Liver (tissue), 9 donors: ENCODE results near the gene KLF15. TPM values are rescaled to one million over a fixed set of nuclear protein-coding genes. Genes with fewer than 3 reads are reported as not detected.

Experiments
- DNase-seq: peaks from one replicate; pipeline ENCODE4 v3.0.0-alpha.2; 2017; ENCODE audit warnings: low spot score
- H3K27ac ChIP-seq, 2 donors: one replicate each; pipeline ENCODE4 v1.7.0; 2013; ENCODE audit warnings: inconsistent platforms in 2 of 2, low read length in 2 of 2, control low read depth in 1 of 2, low read depth in 1 of 2, mild to moderate bottlenecking in 1 of 2
- H3K27me3 ChIP-seq, 4 donors: one replicate each; pipeline versions ENCODE4 v1.6.1 to v1.7.0; 2013; ENCODE audit warnings: low read length in 3 of 4, inconsistent platforms in 1 of 4, mild to moderate bottlenecking in 1 of 4, moderate library complexity in 1 of 4; ENCODE audit not compliant: control insufficient read depth in 4 of 4, insufficient read depth in 4 of 4
- H3K36me3 ChIP-seq, 4 donors: one replicate each; pipeline versions ENCODE4 v1.6.1 to v1.7.0; 2013; ENCODE audit warnings: low read length in 3 of 4, mild to moderate bottlenecking in 3 of 4, low read depth in 1 of 4, moderate library complexity in 1 of 4; ENCODE audit not compliant: control insufficient read depth in 4 of 4, insufficient read depth in 3 of 4
- H3K4me1 ChIP-seq, 4 donors: one replicate each; pipeline versions ENCODE4 v1.6.1 to v1.7.0; 2013; ENCODE audit warnings: low read length in 3 of 4, mild to moderate bottlenecking in 3 of 4, moderate library complexity in 1 of 4; ENCODE audit not compliant: control insufficient read depth in 4 of 4, insufficient read depth in 4 of 4
- H3K4me3 ChIP-seq, 3 donors: one replicate each; pipeline versions ENCODE4 v1.6.1 to v1.7.0; 2013; ENCODE audit warnings: low read length in 3 of 3, control low read depth in 1 of 3, low read depth in 1 of 3, mild to moderate bottlenecking in 1 of 3
- H3K9ac ChIP-seq, 2 donors: one replicate each; pipeline ENCODE4 v1.7.0; 2013; ENCODE audit warnings: low read length in 2 of 2, mild to moderate bottlenecking in 2 of 2, moderate library complexity in 2 of 2, control low read depth in 1 of 2, low read depth in 1 of 2
- H3K9me3 ChIP-seq, 4 donors: one replicate each; pipeline versions ENCODE4 v1.6.1 to v1.7.0; 2013; ENCODE audit warnings: low read length in 3 of 4; ENCODE audit not compliant: control insufficient read depth in 4 of 4
- ATF3 ChIP-seq: IDR thresholded peaks from 2 replicates; pipeline ENCODE4 v1.6.1; 2016; ENCODE audit warnings: antibody characterized with exemption
- CTCF ChIP-seq: fragments of 150-350 bp; IDR thresholded peaks from 2 replicates; pipeline ENCODE4 v1.5.1; 2017; ENCODE audit warnings: improper control_type of control experiment, low read depth, low read length; ENCODE audit not compliant: missing input control
- EGR1 ChIP-seq, 2 donors: IDR thresholded peaks; 2 replicates each; pipeline ENCODE4 v1.6.1; 2016 to 2018; ENCODE audit warnings: antibody characterized with exemption in 2 of 2, low read depth in 2 of 2
- FOXA1 ChIP-seq: IDR thresholded peaks from 2 replicates; pipeline ENCODE4 v1.6.1; 2016; ENCODE audit warnings: antibody characterized with exemption
- FOXA2 ChIP-seq: IDR thresholded peaks from 2 replicates; pipeline ENCODE4 v1.6.1; 2016; ENCODE audit warnings: antibody characterized with exemption
- GABPA ChIP-seq, 2 donors: IDR thresholded peaks in 1 of 2; conservative IDR thresholded peaks in 1 of 2; 2 replicates each; pipeline ENCODE4 v1.6.1; 2016; ENCODE audit warnings: antibody characterized with exemption in 2 of 2, mild to moderate bottlenecking in 1 of 2, moderate library complexity in 1 of 2
- HNF4A ChIP-seq, 2 donors: conservative IDR thresholded peaks; 2 replicates each; pipeline ENCODE4 v1.6.1; 2016; ENCODE audit warnings: antibody characterized with exemption in 2 of 2, mild to moderate bottlenecking in 2 of 2
- HNF4G ChIP-seq: IDR thresholded peaks from 2 replicates; pipeline ENCODE4 v1.6.1; 2016; ENCODE audit warnings: antibody characterized with exemption
- JUND ChIP-seq, 2 donors: IDR thresholded peaks; 2 replicates each; pipeline ENCODE4 v1.6.1; 2016; ENCODE audit warnings: antibody characterized with exemption in 2 of 2
- MAX ChIP-seq: IDR thresholded peaks from 2 replicates; pipeline ENCODE4 v1.6.1; 2016; ENCODE audit warnings: antibody characterized with exemption
- NR2F2 ChIP-seq: IDR thresholded peaks from 2 replicates; pipeline ENCODE4 v1.6.1; 2016; ENCODE audit warnings: antibody characterized with exemption
- RAD21 ChIP-seq, 2 donors: IDR thresholded peaks; 2 replicates each; pipeline ENCODE4 v1.6.1; 2016; ENCODE audit warnings: antibody characterized with exemption in 2 of 2, mild to moderate bottlenecking in 2 of 2
- REST ChIP-seq: IDR thresholded peaks from 2 replicates; pipeline ENCODE4 v1.6.1; 2016; ENCODE audit warnings: antibody characterized with exemption, mild to moderate bottlenecking
- RXRA ChIP-seq, 2 donors: IDR thresholded peaks; 2 replicates each; pipeline ENCODE4 v1.6.1; 2017 to 2018; ENCODE audit warnings: antibody characterized with exemption in 2 of 2, mild to moderate bottlenecking in 1 of 2
- SP1 ChIP-seq: IDR thresholded peaks from 2 replicates; pipeline ENCODE4 v1.6.1; 2018; ENCODE audit warnings: antibody characterized with exemption, mild to moderate bottlenecking
- TAF1 ChIP-seq: conservative IDR thresholded peaks from 2 replicates; pipeline ENCODE4 v1.6.1; 2016; ENCODE audit warnings: antibody characterized with exemption, mild to moderate bottlenecking
- YY1 ChIP-seq: IDR thresholded peaks from 2 replicates; pipeline ENCODE4 v1.6.1; 2016; ENCODE audit warnings: antibody characterized with exemption, mild to moderate bottlenecking
- ZBTB33 ChIP-seq: IDR thresholded peaks from 2 replicates; pipeline ENCODE4 v1.6.1; 2016; ENCODE audit warnings: antibody characterized with exemption
- WGBS: extraction: QIAGEN DNeasy Blood & Tissue Kit; methylation state at CpG from one replicate; pipeline ENCODE4 v1.1.7; 2013; 5-methylcytosine and 5-hydroxymethylcytosine counted together
- polyA plus RNA-seq, 2 donors: library from polyadenylated mRNA; stranded (reverse) in 1 of 2; unstranded in 1 of 2; fragments of 200-250 nt in 1 of 2; fragments of >200 nt in 1 of 2; fragmentation: Nextera tagmentation in 1 of 2; extraction: Ambion mirVana in 1 of 2; gene quantifications; one replicate each; pipeline versions ENCODE4 v1.2.1 to v1.2.3, GENCODE V29; 2013 to 2015
- total RNA-seq, 2 donors: library from RNA; depleted of rRNA; stranded (reverse); fragments of >200 nt; gene quantifications; one replicate each; pipeline ENCODE4 v1.2.3, GENCODE V29; 2014
- donor health status: healthy.
- donor health status: healthy.
- donor health status: healthy.
- donor health status: healthy.
- donor health status: healthy.

The KLF15 gene
- total and polyA plus RNA-seq, 4 donors, result 21.4 to 103 (median 49.3) TPM

GRCh38 chr3:126367316-126367805, 10.2 kb upstream of the KLF15 start:
- WGBS, result 35% methylated on average over 6 of the region's 6 CpGs
- H3K36me3 ChIP-seq, result no peaks in the 10 kb centered on the region
- peaks cover 9 to 43% (median 28%) of the 10 kb centered on the region in 4 donors for H3K4me1 ChIP-seq
- H3K4me3 ChIP-seq, result no peak overlapping the region
- H3K9me3 ChIP-seq, result no peaks in the 10 kb centered on the region
- H3K27ac ChIP-seq, result peak overlapping the region; percentile 92 to 93
- H3K27me3 ChIP-seq, result no peaks in the 10 kb centered on the region
- no peak for DNase-seq
- H3K9ac ChIP-seq, result no peak overlapping the region
- peak; percentile 87 for TF ChIP-seq ATF3
- TF ChIP-seq JUND (IDR thresholded peaks at IDR 0.05), result peak; percentile 91 to 93
- TF ChIP-seq RXRA (IDR thresholded peaks at IDR 0.05), result peak; percentile 83 to 91
- TF ChIP-seq YY1, result peak; percentile 88
- TF ChIP-seq NR2F2, result peak; percentile 21
- peak; percentile 64 for TF ChIP-seq MAX
- peak in 1 of 2 donors; percentile 75 for TF ChIP-seq EGR1 (IDR thresholded peaks at IDR 0.05; ENCODE audit: low read depth in 2 of 2)
- peak; percentile 9 to 41 for TF ChIP-seq RAD21 (IDR thresholded peaks at IDR 0.05)
- peak; percentile 72 for TF ChIP-seq HNF4G
- TF ChIP-seq CTCF, result no peak
- TF ChIP-seq SP1, result peak; percentile 86
- no peak for TF ChIP-seq FOXA1
- no peak for TF ChIP-seq TAF1
- no peak for TF ChIP-seq REST
- peak; percentile 22 for TF ChIP-seq ZBTB33
- TF ChIP-seq GABPA (IDR thresholded peaks at IDR 0.05 in 1 of 2, conservative IDR thresholded peaks at IDR 0.05 in 1 of 2), result no peak
- TF ChIP-seq HNF4A (conservative IDR thresholded peaks at IDR 0.05), result peak; percentile 88 to 91
- no peak for TF ChIP-seq FOXA2
